Cerebellar cortex (tissue), 1 donor: Measurements from ENCODE around the gene SLC22A31.

Experiments used
- DNase-seq: peaks from one replicate; pipeline ENCODE4 v3.0.0-alpha.2; 2015; ENCODE audit warnings: low spot score

Gene SLC22A31

DNA sequence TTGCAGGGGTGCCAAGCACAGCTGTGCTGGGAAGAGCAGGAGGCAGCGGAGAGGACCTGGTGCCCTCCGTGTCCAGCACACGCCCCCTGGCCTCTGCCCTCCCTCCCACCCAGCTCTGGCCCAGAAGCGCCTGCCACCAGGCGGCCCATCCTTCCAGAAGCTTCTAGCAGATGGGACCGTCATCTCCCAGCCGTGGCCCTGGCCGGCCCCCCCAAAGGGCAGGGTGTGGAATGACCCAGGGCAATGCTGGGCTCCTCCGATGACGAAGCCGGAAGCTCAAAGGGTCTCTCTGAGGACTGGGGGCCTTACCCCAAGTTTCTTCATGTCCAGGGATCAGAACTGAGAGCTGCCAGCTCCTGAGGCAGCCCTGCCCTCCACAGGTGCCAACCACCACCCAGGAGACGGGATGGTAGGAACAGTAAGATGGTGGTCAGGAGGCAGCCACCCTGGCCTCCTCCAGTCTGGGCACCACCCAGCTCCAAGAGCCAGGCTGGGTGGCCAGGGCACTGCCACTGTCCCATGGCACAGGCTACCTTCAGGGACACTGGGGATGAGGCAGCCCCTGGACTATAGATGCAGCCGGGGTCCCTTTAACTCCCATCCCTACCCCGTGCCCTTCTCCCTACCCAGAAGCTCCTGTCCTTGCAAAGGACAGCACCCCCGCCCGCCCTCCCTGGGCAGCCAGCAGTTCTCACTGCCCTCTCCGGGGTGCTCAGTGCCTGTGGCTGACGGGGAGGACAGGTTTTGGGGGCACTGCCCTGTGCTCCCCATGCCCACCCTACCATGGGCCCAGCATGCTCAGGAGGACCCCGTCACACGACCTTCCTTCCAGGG, 35.3 kb downstream of the SLC22A31 start:
- DNase-seq: no peak

GRCh38 chr16:89164436-89164835, 35.9 kb downstream of the SLC22A31 start:
- no peak for DNase-seq

GRCh38 chr16:89163297-89163696, 37.0 kb downstream of the SLC22A31 start:
- no peak for DNase-seq

DNA sequence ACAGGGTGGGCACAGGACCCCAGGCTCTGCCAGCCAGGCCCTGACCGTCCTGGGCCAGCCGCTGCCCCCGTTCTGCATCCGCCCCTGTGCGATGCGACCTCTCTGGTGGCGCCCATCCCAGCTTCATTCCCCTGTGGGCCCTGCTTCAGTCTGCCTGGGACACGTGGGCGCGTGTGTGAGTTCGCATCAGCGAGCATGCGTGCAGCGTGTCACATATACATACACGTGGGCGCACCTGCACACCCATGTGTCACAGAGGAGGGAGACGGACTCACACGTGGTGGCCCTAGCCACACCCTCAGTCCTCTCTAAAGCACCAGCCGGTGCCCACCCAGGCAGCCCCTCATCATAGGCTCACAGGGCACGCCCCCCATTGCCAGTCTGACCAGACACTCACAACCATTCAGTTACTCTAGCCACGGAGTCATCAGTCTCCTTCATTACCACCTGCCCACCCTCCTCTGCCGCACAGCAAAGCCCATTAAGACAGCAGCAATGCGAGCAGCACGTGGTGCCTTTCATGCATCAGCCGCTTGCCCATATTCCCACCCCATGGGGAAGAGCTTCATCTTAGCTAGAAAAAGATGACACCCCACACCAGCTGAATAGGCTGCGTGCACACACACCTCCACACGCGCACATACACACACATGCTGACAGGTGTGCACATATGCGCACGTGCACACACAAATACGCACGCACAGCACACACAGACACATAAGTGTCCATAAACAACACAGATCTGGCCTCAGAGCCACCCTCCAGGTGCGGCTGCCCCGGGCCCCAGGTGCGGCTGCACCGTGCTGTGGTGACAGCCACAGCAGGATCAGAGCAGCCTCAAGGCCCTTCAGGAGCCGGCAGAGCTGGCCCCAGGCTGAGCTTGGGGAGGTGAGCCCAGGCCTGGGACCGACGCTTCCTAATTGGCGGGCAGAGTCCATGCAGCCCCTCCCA, 38.3 kb downstream of the SLC22A31 start:
- DNase-seq: no peak

- no peak for DNase-seq
Observed at GRCh38 chr16:89160977-89161701, 39.2 kb downstream of the SLC22A31 start.

DNA sequence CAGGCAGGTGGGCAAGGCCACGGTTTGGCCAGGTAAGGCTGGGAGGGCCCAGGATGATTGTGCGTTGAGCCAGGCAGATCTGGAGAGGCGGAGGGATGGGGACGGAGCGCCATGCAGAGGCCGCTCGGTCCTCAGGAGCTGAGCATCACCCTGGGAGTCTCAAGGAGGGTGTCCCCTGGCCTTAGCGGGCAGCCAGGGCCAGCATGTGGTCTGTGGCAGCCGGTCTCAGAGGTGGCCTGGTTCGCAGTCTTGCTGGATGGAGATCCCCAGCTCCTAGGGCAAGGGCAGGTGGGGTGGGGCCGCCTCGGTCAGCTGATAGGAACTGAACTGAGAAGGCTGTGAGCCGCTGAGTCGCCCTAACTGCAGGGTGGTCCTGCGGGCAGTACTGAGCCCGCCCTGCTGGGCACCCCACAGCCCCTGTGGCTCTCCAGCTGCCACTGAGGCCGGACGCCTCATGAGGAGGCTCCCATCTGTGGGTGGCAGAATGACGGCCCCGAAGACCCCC, 40.4 kb downstream of the SLC22A31 start:
- no peak for DNase-seq

DNA sequence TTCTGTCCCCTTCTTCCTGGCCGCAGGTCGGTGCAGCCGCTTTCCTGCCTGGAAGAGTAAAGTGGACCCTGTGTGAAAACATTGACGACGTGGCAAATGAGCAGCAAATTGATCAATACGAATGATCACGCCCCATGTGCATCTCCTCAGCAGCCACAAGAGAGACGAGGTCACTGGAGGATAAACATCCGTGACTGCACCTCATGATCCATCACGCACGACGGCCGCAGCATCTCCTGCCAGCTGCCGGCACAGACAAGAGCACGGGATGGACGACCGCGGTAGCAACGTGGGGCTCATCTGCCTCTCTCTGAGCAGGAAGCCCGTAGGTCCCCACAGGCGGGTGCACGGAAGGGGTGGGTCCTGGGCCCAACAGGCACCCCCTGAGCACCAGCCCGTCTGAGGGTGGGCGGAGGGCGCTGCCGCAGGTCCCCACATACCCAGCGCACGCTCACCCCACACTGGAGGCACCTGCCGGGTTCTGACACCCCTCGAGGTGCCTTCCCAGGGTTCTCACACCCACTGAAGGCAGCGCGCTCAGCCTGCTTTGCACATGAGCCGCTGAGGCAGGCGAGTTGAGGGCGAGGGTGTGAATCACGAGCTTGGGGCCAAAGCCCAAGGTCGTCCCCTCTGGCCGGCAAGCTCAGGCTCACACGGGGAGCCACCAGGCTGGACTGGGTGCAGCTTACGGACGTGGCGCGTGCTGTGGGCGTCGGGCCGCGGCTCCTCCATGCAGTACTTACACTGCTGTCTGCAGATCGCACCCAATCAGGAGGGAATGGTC, 41.1 kb downstream of the SLC22A31 start:
- DNase-seq: no peak

- DNase-seq: no peak
Observed at GRCh38 chr16:89157778-89158177, 42.6 kb downstream of the SLC22A31 start.

- no peak for DNase-seq
Observed at GRCh38 chr16:89156740-89157645, 43.3 kb downstream of the SLC22A31 start.

DNA sequence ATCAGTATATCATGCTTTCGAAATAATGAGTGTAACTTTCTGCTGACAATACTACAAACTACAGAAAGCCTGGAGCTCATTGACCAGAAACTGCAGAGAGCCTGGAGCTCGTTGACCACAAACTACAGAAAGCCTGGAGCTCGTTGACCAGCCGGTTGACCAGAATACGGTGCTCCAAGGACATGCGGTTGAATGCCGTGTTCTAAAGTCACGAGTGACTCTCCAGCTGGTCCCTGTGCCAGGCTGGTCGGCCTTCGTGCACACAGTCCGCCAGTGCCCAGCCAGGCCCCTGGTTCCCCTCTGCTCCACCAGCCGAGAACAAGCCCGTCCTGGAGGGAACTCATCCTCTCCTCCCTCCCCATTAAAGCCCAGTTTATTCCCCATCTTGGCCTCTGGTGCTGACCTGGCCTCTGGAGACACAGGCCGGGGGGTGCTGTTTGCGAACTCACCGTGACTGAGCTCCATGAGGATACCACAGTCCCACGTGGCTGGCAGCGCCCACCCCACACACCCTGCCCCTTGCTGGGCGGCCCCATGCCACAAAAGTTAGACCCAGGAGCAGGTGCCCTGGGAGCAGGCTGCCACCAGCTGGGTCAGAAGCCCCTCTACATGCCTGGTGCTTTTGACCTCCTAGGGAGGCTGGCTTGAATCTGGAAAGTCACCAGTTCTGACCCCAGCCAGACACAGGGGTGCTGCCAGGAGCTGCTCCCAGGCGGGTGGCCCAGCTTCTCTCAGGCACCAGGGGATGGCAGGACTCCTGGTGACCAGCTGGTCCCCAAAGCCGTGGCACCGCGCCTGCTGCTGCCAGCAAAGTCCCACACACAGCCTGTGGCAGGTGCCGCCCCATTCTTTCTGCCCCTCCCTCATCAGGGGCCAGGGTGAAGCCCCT, 44.2 kb downstream of the SLC22A31 start:
- DNase-seq: no peak

GRCh38 chr16:89155184-89155679, 45.1 kb downstream of the SLC22A31 start:
- no peak for DNase-seq

- no peak for DNase-seq
Observed at GRCh38 chr16:89154390-89155183, 45.8 kb downstream of the SLC22A31 start.

DNA sequence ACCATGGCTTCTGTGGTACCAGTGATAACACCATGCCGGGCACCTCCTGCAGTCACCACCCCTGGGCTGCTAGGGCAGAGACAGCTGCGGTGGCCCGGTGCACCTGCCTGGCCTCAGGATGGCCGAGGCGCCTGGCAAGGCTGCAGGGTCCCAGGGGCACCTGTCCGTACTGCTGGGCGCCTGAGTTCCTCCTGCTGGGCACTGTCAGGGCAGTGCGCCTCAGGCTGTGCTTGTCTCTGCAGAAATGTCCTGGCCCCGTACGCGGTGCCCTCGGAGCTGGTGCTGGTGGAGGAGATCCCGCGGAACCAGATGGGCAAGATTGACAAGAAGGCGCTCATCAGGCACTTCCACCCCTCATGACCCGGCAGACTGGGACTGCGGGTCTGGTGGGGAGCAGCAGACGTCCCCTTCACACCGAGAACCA, 46.5 kb downstream of the SLC22A31 start:
- no peak for DNase-seq

GRCh38 chr16:89152831-89153700, 47.3 kb downstream of the SLC22A31 start:
- no peak for DNase-seq

DNA sequence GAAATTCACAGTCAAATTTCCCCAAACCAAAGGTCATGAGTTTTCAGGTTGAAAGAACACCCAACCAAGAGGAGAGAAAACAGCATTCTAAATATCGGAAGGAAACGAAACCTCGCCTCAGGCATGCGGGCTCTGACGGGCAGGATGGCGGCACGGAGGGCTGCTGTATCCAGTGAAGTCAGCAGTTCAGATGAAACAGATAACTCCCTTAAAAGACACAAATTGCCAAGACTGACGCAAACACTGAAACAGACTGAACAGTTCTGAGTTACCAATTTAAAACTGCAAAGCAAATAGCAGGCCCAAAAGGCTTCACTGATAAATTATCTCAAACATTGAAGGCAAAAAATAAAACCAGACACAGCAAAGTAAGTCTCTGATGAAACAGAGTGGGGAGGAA, 49.4 kb downstream of the SLC22A31 start:
- no peak for DNase-seq

- DNase-seq: no peak
Observed at GRCh38 chr16:89150090-89150835, 50.1 kb downstream of the SLC22A31 start.
